Measurements from ENCODE around the gene PPIP5K1.

GRCh38 chr15:43534897-43535296 is 55.1 kb downstream of the PPIP5K1 start:
- TF ChIP-seq POLR2A (IDR thresholded peaks at IDR 0.05; ENCODE audit: borderline replicate concordance, extremely low read depth, insufficient read depth, insufficient read length) = no peak
- TF ChIP-seq EGR1 (IDR thresholded peaks at IDR 0.05; ENCODE audit: low read depth) = no peak
- no peak for TF ChIP-seq CTCF (IDR thresholded peaks at IDR 0.05 in 2 of 3, conservative IDR thresholded peaks at IDR 0.05 in 1 of 3; ENCODE audit: borderline replicate concordance in 1 of 3, insufficient read depth in 1 of 3, low read depth in 2 of 3, low read length in 2 of 3)
- TF ChIP-seq ATF3 (IDR thresholded peaks at IDR 0.05) = no peak
- no peak for TF ChIP-seq ZNF274 (IDR thresholded peaks at IDR 0.05; ENCODE audit: low read depth, low read length)
- TF ChIP-seq EZH2phosphoT487 (IDR thresholded peaks at IDR 0.05; ENCODE audit: borderline replicate concordance) = no peak
- TF ChIP-seq MAX (IDR thresholded peaks at IDR 0.05) = no peak
- TF ChIP-seq YY1 (IDR thresholded peaks at IDR 0.05; ENCODE audit: extremely low read depth, insufficient replicate concordance, low read depth, low read length) = no peak
